B cell (primary cell): Measurements from ENCODE around the gene THEMIS. TPM values are rescaled to one million over a fixed set of nuclear protein-coding genes. Genes with fewer than 3 reads are reported as not detected.

ENCODE experiments used
- ATAC-seq: fragments of 200-7000 bp; cut with Tn5 transposase; one replicate; pipeline ENCODE4 v1.10.0; 2021; ENCODE audit warnings: low read depth, mild to moderate bottlenecking, moderate number of reproducible peaks, moderate library complexity
- CTCF ChIA-PET: fragments of 350-600 bp; sonication (Branson Sonifier 250); formaldehyde crosslinking; loops from one replicate; lab custom pipeline; 2021; ENCODE audit warnings: antibody characterized with exemption, inconsistent platforms; lab: Charles Lee
- POLR2A ChIA-PET: fragments of 350-600 bp; sonication (Branson Sonifier 250); formaldehyde crosslinking; loops from one replicate; lab custom pipeline; 2021; ENCODE audit warnings: antibody characterized with exemption; lab: Charles Lee
- DNase-seq: peaks from one replicate; pipeline ENCODE4 v3.0.0; 2013
- H2AFZ ChIP-seq: 2 replicates; pipeline ENCODE4 v1.6.1; 2012; ENCODE audit warnings: mild to moderate bottlenecking, low read depth, low read length; ENCODE audit not compliant: insufficient read depth, poor library complexity, severe bottlenecking
- H3K27ac ChIP-seq, 2 donors: 1 replicate in 1 of 2; 2 replicates in 1 of 2; pipeline ENCODE4 v1.5.1; 2012 to 2013; ENCODE audit warnings: low read length in 2 of 2, mild to moderate bottlenecking in 2 of 2, moderate library complexity in 1 of 2
- H3K27me3 ChIP-seq, 4 experiments: fragments of 200-600 bp in 1 of 4; sonication (generic) in 1 of 4; replicated peaks in 1 of 4; 1 replicate in 2 of 4; 2 replicates in 2 of 4; pipeline versions ENCODE4 v1.6.1 to v1.7.0; 2013 to 2016; ENCODE audit warnings: low read length in 3 of 4, mild to moderate bottlenecking in 2 of 4, mixed read lengths in 1 of 4, moderate library complexity in 1 of 4; ENCODE audit not compliant: insufficient read depth in 4 of 4, control insufficient read depth in 3 of 4; ENCODE audit errors: control extremely low read depth in 1 of 4
- H3K36me3 ChIP-seq, 2 experiments: replicated peaks in 1 of 2; 1 replicate in 1 of 2; 2 replicates in 1 of 2; pipeline versions ENCODE4 v1.6.1 to v1.7.1; 2013; ENCODE audit warnings: low read length in 1 of 2; ENCODE audit not compliant: insufficient read depth in 2 of 2, control insufficient read depth in 1 of 2; ENCODE audit errors: control extremely low read depth in 1 of 2, extremely low read depth in 1 of 2
- H3K4me1 ChIP-seq, 2 donors: fragments of 200-600 bp in 1 of 2; sonication (generic) in 1 of 2; 1 replicate in 1 of 2; 2 replicates in 1 of 2; pipeline versions ENCODE4 v1.5.1 to v1.6.1; 2013 to 2017; ENCODE audit warnings: low read length in 2 of 2; ENCODE audit not compliant: control insufficient read depth in 2 of 2, insufficient read depth in 2 of 2
- H3K4me2 ChIP-seq: replicated peaks from 2 replicates; pipeline ENCODE3; 2012; ENCODE audit warnings: mild to moderate bottlenecking, low read depth, low read length; ENCODE audit not compliant: poor library complexity, severe bottlenecking
- H3K4me3 ChIP-seq, 5 experiments: fragments of 200-600 bp in 1 of 5; sonication (generic) in 1 of 5; 1 replicate in 3 of 5; 2 replicates in 2 of 5; pipeline versions ENCODE4 v1.5.1 to v1.7.0; 2011 to 2016; ENCODE audit warnings: low read length in 4 of 5, mild to moderate bottlenecking in 4 of 5, low read depth in 2 of 5, control low read depth in 1 of 5, moderate library complexity in 1 of 5; ENCODE audit not compliant: insufficient read depth in 1 of 5; ENCODE audit errors: control extremely low read depth in 1 of 5, extremely low read depth in 1 of 5
- H3K79me2 ChIP-seq: fragments of 200-600 bp; sonication (generic); one replicate; pipeline ENCODE4 v1.6.0; 2016; ENCODE audit warnings: low read length; ENCODE audit not compliant: control insufficient read depth, insufficient read depth
- H3K9ac ChIP-seq: fragments of 200-600 bp; sonication (generic); 2 replicates; pipeline ENCODE4 v1.6.1; 2017; ENCODE audit warnings: mild to moderate bottlenecking, low read length, moderate library complexity
- H3K9me3 ChIP-seq, 3 donors: one replicate each; pipeline versions ENCODE4 v1.6.1 to v1.7.1; 2013; ENCODE audit warnings: low read length in 2 of 3; ENCODE audit not compliant: control insufficient read depth in 2 of 3, insufficient read depth in 1 of 3; ENCODE audit errors: control extremely low read depth in 1 of 3
- H4K20me1 ChIP-seq: 2 replicates; pipeline ENCODE4 v1.6.0; 2012; ENCODE audit warnings: mild to moderate bottlenecking, low read length; ENCODE audit not compliant: insufficient read depth, control insufficient read depth, poor library complexity, severe bottlenecking
- H3K27ac Mint-ChIP-seq: one replicate; pipeline ENCODE4 v1.8.0; 2021; ENCODE audit warnings: mixed read lengths
- H3K27me3 Mint-ChIP-seq: one replicate; pipeline ENCODE4 v1.8.0; 2021; ENCODE audit warnings: mixed read lengths
- H3K4me1 Mint-ChIP-seq: one replicate; pipeline ENCODE4 v1.8.0; 2021; ENCODE audit warnings: mixed read lengths
- H3K4me3 Mint-ChIP-seq: one replicate; pipeline ENCODE4 v1.8.0; 2021; ENCODE audit warnings: mixed read lengths
- H3K9me3 Mint-ChIP-seq: one replicate; pipeline ENCODE4 v1.8.0; 2022; ENCODE audit warnings: mixed read lengths; ENCODE audit not compliant: insufficient read depth
- CTCF ChIP-seq: fragments of 200-600 bp; IDR thresholded peaks from one replicate; pipeline ENCODE4 v1.8.0; 2022; ENCODE audit warnings: antibody characterized with exemption, mild to moderate bottlenecking
- EZH2 ChIP-seq: IDR thresholded peaks from 2 replicates; pipeline ENCODE4 v1.6.1; 2012; ENCODE audit warnings: borderline replicate concordance, low read depth, mild to moderate bottlenecking, moderate library complexity, low read length; ENCODE audit not compliant: insufficient read depth, poor library complexity, severe bottlenecking
- WGBS: methylation state at CpG from one replicate; pipeline ENCODE4 v1.1.5; 2013; ENCODE audit warnings: missing lambda C conversion rate; ENCODE audit not compliant: insufficient coverage; 5-methylcytosine and 5-hydroxymethylcytosine counted together
- intact Hi-C: fragments of 100-400 bp; cut with micrococcal nuclease; formaldehyde crosslinking; loops from one replicate; pipeline ENCODE4 v1.10.0; 2022
- polyA plus RNA-seq: library from polyadenylated mRNA; depleted of rRNA; stranded (reverse); fragments of >200 nt; gene quantifications from 2 replicates; pipeline ENCODE4 v1.2.3, GENCODE V29; 2012
- total RNA-seq, 2 donors: library from RNA; stranded (reverse); fragments of 120-200 nt in 1 of 2; gene quantifications; 1 replicate in 1 of 2; 2 replicates in 1 of 2; pipeline versions ENCODE4 v1.2.3 to v1.2.4, GENCODE V29; 2013 to 2022

Gene THEMIS
- total and polyA plus RNA-seq, 2 donors (not counting 1 experiment from before 2014, with no cell fraction given), result 0.10 to 0.30 TPM

- no peak overlapping the region for H3K27ac ChIP-seq
- no CpG with 5 or more reads among the region's 1 CpG for WGBS
- CTCF ChIA-PET, result no interaction called here
- intact Hi-C loops, result no loop called here
- H2AFZ ChIP-seq, result no peak overlapping the region
- no peaks in the 10 kb centered on the region for H3K36me3 ChIP-seq
- no peaks in the 10 kb centered on the region for H3K27me3 ChIP-seq
- DNase-seq (no peak), ATAC-seq (no peak)
- H3K4me3 ChIP-seq, result no peak overlapping the region
- H3K4me1 ChIP-seq, result no peaks in the 10 kb centered on the region
- no peak overlapping the region for H3K27ac Mint-ChIP-seq
- H4K20me1 ChIP-seq, result no peaks in the 10 kb centered on the region
- H3K79me2 ChIP-seq, result no peaks in the 10 kb centered on the region
- H3K27me3 Mint-ChIP-seq, result no peaks in the 10 kb centered on the region
- no peaks in the 10 kb centered on the region for H3K4me1 Mint-ChIP-seq
- H3K4me3 Mint-ChIP-seq, result no peak overlapping the region
- POLR2A ChIA-PET, result no interaction called here
- TF ChIP-seq EZH2 (no peak), CTCF (no peak)
- no peaks in the 10 kb centered on the region for H3K9me3 Mint-ChIP-seq
- no peak overlapping the region for H3K9ac ChIP-seq
- H3K9me3 ChIP-seq, result peaks cover 2 to 7% (median 5%) of the 10 kb centered on the region in 3 donors
- no peak overlapping the region for H3K4me2 ChIP-seq
Measured at GRCh38 chr6:127934956-127935355, 34.1 kb upstream of the THEMIS start.

DNA sequence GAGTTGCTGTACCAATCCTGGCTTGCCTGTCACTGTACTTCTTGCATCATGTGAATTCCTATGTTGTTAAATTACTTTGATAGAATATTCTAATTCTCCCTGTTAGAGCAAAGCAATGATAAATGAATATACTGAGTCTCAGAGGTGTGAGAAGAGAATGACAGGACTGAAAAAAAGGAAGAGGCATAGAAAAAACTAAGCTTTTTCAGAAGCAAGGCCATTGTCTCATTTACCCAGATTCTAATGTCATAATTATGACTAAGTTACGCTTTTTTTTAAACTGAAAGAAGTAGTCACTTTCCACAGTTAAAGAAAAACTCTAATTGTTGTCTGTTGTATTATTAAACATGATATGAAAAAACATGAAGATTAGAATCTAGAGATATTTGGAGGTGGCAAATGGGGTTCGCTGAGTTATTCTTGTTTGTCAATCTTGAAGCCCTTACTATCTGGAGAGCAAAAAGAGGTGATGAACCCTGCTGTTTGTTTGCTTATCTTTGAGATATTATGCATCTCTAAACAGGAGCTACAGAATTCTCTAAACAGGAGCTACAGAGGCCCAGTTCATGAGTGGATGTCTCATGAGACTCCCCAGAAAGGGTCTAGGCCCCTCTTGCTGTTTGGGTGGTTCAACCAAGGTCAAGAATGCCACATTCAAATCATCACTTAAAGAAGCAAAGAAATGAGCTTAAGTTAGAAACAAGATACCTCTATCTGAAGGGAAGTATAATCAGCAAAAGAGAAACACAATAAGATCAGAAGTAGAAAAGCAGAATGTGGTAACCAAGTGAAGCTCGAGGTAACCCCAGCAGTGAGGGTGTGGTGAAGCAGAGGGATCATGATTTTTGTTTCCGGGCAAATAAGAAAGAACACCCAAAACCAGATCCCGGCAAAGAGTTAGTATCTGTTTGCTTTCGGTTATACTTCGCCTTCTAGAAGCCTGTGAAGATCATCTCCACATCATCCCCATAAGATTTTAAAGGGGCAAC, 33.3 kb upstream of the THEMIS start:
- ChIA-PET POLR2A (no interaction called here), CTCF (no interaction called here)
- no peaks in the 10 kb centered on the region for H3K4me1 ChIP-seq
- H3K9me3 Mint-ChIP-seq, result no peaks in the 10 kb centered on the region
- intact Hi-C loops, result no loop called here
- DNase-seq (no peak), ATAC-seq (no peak)
- H2AFZ ChIP-seq, result no peak overlapping the region
- H3K9me3 ChIP-seq, result peaks cover 2 to 7% (median 5%) of the 10 kb centered on the region in 3 donors
- no peak overlapping the region for H3K27ac Mint-ChIP-seq
- no peaks in the 10 kb centered on the region for H3K36me3 ChIP-seq
- H3K27me3 ChIP-seq, result no peaks in the 10 kb centered on the region
- H4K20me1 ChIP-seq, result no peaks in the 10 kb centered on the region
- no peak for TF ChIP-seq EZH2
- TF ChIP-seq CTCF, result no peak
- no peaks in the 10 kb centered on the region for H3K4me1 Mint-ChIP-seq
- no CpG with 5 or more reads among the region's 7 CpGs for WGBS
- no peaks in the 10 kb centered on the region for H3K27me3 Mint-ChIP-seq
- no peak overlapping the region for H3K4me3 ChIP-seq
- H3K4me3 Mint-ChIP-seq, result no peak overlapping the region
- H3K79me2 ChIP-seq, result no peaks in the 10 kb centered on the region
- H3K27ac ChIP-seq, result no peak overlapping the region
- no peak overlapping the region for H3K4me2 ChIP-seq
- H3K9ac ChIP-seq, result no peak overlapping the region
